SH-SY5Y (cell line): ENCODE data around the gene SOS2.

Experiments used
- GATA2 ChIP-seq: IDR thresholded peaks from 2 replicates; pipeline ENCODE4 v1.6.1; 2011; ENCODE audit warnings: mild to moderate bottlenecking, low read depth, low read length
- GATA3 ChIP-seq: IDR thresholded peaks from 2 replicates; pipeline ENCODE4 v1.6.1; 2011; ENCODE audit warnings: low read depth, mild to moderate bottlenecking, low read length, moderate library complexity

GRCh38 chr14:50230701-50231474 is 490 bp downstream of the SOS2 start:
- TF ChIP-seq GATA2 (no peak), GATA3 (no peak)
